HG03460 (cell line): Measurements from ENCODE around the gene DLD.

ENCODE experiments used
- ATAC-seq: cut with Tn5 transposase; IDR thresholded peaks from one replicate; pipeline ENCODE4 v1.9.1; 2021; ENCODE audit not compliant: unreplicated experiment

Gene DLD

GRCh38 chr7:107966711-107967110 lies 75.7 kb downstream of the DLD start:
- ATAC-seq = no peak

GRCh38 chr7:107967420-107967819 lies 76.4 kb downstream of the DLD start:
- no peak for ATAC-seq

GRCh38 chr7:107968449-107968848 lies 77.5 kb downstream of the DLD start:
- ATAC-seq = no peak

DNA sequence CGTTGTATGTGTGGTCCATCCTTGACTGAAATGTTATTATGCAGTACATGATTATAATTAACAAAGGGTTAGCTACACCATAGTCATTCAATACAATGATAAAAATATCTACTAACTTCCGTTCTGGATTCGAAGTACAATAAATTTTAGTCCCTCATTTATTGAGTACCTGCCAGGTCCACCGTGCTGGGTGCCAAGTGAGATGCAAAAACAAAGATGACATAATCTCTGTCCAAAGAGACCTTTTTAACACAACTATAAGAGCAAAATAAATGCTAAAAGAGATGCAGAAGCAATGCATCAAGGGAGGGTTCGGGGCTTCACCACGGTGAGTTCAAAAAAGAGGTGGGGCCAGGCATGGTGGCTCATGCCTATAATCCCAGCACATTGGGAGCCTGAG lies 78.9 kb downstream of the DLD start:
- no peak for ATAC-seq
